Subcutaneous adipose tissue (tissue), 4 donors: Measurements from ENCODE around the gene LTB4R. TPM values are rescaled to one million over a fixed set of nuclear protein-coding genes. Genes with fewer than 3 reads are reported as not detected.

Experiments used
- CTCF ChIP-seq: fragments of 450-650 bp; IDR thresholded peaks from one replicate; pipeline ENCODE4 v1.5.1; 2016; ENCODE audit warnings: low read depth, mild to moderate bottlenecking, control low read depth, antibody characterized with exemption, moderate library complexity
- total RNA-seq, 4 donors: library from RNA; depleted of rRNA; stranded (reverse); fragments of >200 nt; gene quantifications; one replicate each; pipeline ENCODE4 v1.1.0, GENCODE V29; 2016

The LTB4R gene
- total RNA-seq, 4 donors from 2014 or later, result 4.2 to 10.9 (median 7.5) TPM

DNA sequence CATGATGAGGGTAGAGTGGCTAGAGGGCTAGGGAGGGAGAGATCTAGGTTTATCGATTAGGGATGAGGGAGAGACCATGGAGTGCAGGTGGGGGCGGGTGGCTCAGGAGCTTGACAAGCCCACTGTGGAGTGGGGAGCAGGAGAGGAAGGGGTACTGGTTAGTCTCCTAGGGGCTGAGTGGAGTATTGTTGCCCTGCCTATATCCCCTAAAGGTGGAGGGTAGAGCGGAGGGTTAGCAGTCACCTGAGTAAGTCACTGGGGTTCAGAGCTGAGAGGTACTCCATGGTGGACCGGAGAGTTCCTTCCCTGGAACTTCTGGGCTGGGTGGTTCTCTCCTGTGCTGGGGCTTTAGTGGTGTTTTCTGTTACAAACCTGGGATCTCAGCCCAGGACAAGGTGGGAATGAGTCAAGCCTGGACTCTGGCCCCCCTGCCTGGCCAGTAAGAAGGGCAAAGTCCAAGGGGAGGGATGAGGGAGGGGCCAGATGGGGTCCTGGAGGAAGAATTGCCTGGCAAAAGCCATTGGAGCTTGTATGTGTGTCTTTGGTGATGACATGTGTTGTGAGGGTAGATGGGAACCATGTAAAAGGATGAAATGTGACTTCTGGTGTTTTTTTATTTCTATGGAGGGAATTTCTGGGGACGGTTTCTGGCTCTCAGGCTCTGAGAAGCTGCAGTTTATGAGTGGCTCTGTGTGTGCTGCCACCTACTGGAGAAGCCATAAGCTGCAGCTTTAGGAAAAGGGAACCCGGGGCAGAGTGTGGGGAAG, 3.5 kb upstream of the LTB4R start, which contains the start of gene CIDEB:
Gene CIDEB, minus strand, starts transcription at position 403 of the 767 bp plus-strand sequence. Its CDS starts 119 bp downstream, at position 284.
- TF ChIP-seq CTCF, result no peak

- no peak for TF ChIP-seq CTCF
Observed at GRCh38 chr14:24308342-24309124, 2.8 kb upstream of the LTB4R start.

DNA sequence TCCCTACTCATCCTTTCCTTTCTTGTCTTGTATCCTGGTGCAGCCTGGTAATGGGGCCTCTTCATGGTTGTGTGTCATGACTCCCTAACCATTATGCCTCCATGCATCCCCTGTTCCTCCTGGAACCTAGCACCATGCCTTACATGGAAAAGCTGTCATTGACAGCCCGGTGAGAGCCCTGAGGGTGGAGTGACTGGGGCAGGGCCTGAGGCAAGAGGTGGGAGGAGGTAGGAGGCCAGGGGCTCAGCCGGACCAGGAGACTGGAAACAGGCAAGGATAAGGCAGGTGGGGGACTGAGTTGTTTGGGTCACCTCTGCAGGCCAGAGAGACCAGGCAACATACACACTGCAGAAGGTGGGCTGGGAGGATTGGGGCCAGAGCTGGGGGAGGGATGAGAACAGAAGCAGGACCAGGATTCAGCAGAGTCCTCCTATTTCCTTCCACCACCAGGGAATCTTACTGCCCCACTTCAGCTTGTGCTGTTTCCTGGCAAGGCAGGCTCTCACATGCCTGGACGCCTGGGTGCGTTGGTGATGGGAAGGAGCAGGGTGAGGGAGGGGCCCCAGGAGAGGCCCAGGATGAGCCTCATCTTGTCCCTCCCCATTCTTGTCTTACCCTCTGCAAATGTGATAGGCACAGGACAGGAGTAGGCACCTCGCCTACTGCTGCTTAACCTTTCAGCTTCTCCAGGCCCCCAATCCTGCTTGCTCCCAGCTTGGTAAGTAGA, 1.6 kb upstream of the LTB4R start, which contains the start of gene LTB4R2:
Gene LTB4R2, plus strand, starts transcription at position 603 of the 727 bp plus-strand sequence. CDS start 525 bp downstream, outside the sequence.
- no peak for TF ChIP-seq CTCF

DNA sequence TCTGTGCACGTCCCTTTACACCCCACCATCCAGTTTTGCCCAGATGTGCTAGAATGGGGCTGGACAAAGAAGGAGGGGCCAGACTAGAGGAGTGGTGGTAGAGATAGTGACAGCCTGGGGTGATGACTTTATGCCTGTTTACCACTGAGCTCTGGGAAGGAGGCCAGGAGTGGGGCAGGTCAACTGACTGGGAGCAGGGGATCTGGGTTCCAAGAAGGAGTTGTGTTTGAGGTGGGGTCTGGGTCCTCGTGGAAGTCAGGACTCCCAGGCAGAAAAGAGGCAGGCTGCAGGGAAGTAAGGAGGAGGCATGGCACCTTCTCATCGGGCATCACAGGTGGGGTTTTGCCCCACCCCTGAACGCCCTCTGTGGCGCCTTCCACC, 1.0 kb upstream of the LTB4R start:
- no peak for TF ChIP-seq CTCF

- TF ChIP-seq CTCF, result no peak
Observed at GRCh38 chr14:24311837-24312615, 724 bp downstream of the LTB4R start.

DNA sequence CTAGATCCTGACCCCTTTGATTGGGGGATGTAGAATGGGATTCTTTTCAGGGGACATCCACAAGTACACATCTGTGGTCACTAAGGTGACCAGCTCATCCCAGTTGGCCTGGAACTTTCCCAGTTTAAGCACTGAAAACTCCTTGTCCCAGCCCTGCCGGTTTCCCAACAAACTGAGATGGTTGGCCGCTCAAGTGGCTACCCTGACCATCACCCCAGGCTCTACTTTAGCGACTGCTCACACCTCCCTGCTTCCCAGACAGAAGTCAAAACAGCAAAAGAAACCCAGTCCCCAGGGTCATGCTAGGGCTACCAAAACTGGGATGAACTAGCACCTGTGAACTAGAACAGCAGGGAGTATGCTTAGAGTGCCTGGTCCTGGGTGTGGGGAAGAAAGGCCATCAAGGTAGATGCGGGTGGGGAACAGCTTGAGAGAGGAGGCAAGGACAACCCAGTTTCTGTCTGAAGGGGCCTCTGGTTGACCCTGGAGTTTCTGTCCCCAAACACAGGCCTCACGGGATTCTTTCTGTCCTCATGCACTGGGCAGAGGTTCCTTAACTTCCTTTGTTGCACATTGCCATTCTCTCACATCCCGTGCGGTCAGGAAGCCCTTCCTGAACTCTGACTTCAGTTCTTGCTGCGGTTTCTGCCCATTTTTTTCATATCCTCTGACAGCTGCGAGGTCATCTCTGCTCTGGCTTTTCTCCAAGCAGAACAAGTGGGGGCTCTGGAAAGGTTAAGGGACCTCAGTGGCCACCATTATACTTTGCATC, 1.6 kb downstream of the LTB4R start:
- no peak for TF ChIP-seq CTCF
